AG09309 (cell line): ENCODE measurements around the gene LAMA2.

Source experiments
- DNase-seq: peaks from one replicate; pipeline ENCODE4 v3.0.0-alpha.2; 2010; ENCODE audit warnings: low read depth
- H3K4me3 ChIP-seq: 2 replicates; pipeline ENCODE4 v1.5.1; 2011; ENCODE audit warnings: mild to moderate bottlenecking, low read depth, low read length, moderate library complexity; ENCODE audit not compliant: control insufficient read depth
- TF ChIP-seq, protein P1 (sequence below): IDR thresholded peaks from 2 replicates; pipeline ENCODE4 v1.5.1; 2011; ENCODE audit warnings: mild to moderate bottlenecking, low read depth, low read length, inconsistent platforms; ENCODE audit not compliant: insufficient read depth, control insufficient read depth; ENCODE audit errors: missing control alignments

LAMA2 gene

DNA sequence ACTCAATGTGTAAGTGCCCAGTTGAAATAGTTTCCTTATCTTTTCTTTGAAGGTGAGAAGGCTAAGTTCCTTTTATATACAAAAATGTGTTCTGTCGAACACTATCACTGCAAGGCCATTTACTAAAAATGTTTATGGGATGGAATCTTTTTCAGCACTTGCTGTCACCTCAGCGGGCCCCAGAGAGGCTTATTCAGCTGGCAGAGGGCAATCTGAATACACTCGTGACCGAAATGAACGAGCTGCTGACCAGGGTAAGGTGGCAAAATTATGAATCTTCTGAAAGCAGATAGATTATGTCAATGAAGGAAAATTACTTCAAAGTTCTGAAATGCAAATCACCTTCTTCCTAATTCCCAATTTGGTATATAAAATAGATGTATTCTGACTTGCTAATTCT is 486.8 kb downstream of the LAMA2 start:
- no peak for DNase-seq
- TF ChIP-seq, protein P1, sequence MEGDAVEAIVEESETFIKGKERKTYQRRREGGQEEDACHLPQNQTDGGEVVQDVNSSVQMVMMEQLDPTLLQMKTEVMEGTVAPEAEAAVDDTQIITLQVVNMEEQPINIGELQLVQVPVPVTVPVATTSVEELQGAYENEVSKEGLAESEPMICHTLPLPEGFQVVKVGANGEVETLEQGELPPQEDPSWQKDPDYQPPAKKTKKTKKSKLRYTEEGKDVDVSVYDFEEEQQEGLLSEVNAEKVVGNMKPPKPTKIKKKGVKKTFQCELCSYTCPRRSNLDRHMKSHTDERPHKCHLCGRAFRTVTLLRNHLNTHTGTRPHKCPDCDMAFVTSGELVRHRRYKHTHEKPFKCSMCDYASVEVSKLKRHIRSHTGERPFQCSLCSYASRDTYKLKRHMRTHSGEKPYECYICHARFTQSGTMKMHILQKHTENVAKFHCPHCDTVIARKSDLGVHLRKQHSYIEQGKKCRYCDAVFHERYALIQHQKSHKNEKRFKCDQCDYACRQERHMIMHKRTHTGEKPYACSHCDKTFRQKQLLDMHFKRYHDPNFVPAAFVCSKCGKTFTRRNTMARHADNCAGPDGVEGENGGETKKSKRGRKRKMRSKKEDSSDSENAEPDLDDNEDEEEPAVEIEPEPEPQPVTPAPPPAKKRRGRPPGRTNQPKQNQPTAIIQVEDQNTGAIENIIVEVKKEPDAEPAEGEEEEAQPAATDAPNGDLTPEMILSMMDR: no peak
- no peak overlapping the region for H3K4me3 ChIP-seq

DNA sequence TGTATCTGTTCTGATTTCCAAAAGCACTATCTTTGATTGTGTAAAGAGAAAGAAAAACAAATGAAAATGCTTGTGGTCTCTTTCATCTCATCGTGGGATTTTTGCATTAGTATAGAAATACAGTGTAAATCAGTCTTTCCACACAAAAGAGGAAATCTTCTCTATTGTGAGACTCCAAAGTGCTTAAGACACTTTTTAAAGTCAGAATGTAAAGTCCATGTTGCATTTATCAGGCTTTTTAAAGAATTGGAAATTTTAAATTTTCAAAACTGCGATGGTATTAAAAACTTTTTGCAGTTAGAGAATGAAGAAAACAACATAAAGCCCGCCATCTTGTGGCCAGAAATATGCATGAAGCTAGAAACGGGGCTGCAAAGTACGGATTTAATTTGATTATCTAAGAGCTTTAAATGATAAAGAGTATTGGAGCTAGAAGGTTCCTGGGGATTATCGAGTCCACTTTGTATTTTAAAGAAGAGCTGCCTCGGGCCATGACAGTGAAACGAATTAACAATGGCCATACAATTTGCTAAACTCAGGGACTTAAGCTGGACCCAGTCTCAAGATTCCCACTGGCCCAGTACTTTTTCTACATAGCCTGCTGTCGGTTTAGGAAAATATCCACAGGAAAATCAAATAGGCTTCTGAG is 487.5 kb downstream of the LAMA2 start:
- H3K4me3 ChIP-seq: no peak overlapping the region
- TF ChIP-seq, protein P1: peak; percentile 68
- DNase-seq: peak; percentile 14

DNA sequence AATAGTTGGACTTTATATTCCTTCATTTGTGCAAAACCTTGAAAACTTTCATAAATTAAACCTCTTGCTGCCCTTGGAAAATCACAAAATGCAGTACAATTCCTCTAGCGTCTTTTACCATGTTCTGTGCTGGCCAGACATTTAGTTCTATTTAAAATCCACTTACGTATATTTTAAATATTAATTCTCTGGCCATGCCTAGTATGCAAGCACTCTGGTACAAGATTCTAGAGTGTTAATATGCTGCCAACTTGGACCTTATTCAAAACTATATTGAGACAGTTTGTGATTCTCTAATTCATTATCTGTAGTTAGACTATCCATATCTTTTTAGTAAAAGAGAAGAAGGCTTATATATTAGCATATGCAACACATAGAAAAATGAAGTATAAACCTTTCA is 498.9 kb downstream of the LAMA2 start:
- H3K4me3 ChIP-seq: no peak overlapping the region
- DNase-seq: no peak
- TF ChIP-seq, protein P1: no peak

DNA sequence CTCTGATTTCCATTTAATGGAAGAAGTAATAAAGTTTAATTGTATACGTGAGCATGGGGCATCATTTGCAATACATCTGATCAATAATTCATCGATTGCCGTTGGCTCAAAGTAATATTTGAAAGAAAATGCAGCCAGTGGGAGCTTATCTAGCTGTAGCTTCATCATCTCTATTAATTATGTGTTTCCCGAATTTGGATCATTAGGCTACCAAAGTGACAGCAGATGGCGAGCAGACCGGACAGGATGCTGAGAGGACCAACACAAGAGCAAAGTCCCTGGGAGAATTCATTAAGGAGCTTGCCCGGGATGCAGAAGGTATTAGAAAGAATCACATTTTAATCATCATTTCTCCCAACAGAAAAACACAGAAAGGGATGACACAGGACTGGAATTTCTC is 500.0 kb downstream of the LAMA2 start:
- no peak for DNase-seq
- TF ChIP-seq, protein P1: no peak
- H3K4me3 ChIP-seq: no peak overlapping the region

DNA sequence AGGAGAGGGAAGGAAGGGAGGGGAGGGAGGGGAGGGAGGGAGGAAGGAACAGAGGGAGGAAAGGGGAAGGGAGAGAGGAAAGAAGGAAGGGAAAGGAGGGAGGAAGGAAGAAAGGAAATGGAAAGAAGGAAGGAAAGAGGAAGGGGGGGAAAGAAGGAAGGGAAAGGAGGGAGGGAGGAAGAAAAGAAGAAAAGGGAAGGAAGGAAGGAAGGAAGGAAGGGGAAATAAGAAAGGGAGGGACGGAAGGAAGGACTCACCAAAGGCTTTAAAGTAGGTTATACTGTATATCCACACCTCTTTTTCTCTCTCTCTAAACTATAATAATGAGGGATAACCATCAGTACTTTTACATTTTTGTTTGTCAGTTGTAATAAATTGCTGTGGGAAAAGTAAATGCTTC is 502.2 kb downstream of the LAMA2 start:
- TF ChIP-seq, protein P1: no peak
- H3K4me3 ChIP-seq: no peak overlapping the region
- DNase-seq: no peak

DNA sequence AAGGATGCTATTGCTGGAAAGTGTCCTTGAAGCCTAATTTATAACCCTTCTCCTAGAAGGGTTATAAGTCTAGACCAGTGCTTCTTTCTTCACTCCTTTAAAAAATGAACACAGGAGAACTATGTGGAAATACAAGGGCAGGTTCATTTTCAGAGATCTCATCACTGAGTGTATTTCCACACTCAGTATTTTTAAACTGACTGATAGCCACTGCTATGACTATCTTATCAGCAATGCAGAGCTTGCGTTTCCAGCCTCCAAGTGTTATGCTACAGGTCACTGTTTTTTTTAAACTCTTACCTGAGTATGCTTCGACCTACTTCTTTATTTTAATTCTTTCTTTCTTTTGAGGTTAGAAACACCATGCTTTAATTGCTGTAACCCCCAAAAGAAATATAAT is 508.0 kb downstream of the LAMA2 start:
- TF ChIP-seq, protein P1: no peak
- DNase-seq: no peak

More for the DNA sequence above, 508.0 kb downstream of the LAMA2 start:
- no peak overlapping the region for H3K4me3 ChIP-seq
